Heart left ventricle (tissue), 11 donors: ENCODE measurements around the gene GAGE2A. TPM values are rescaled to one million over a fixed set of nuclear protein-coding genes. Genes with fewer than 3 reads are reported as not detected.

ENCODE experiments used
- polyA plus RNA-seq, 2 donors: library from polyadenylated mRNA; stranded (reverse); fragments of 200-250 nt; gene quantifications; one replicate each; pipeline ENCODE4 v1.2.3, GENCODE V29; 2013
- total RNA-seq, 9 donors: library from RNA; depleted of rRNA in 2 of 9; stranded (reverse); fragments of >200 nt in 2 of 9; fragmentation: NEBNext Ultra II Directional in 3 of 9; extraction: Animal tissue kit (Norgen Biotek cat#: 25700) in 3 of 9; gene quantifications; one replicate each; pipeline versions ENCODE4 v1.1.0 to v1.2.4, GENCODE V29; 2016 to 2023
- donor health status: ischemic (EF 13 %, LVEDD 7.1; RV severe dilation, severe dysfunction).
- donor health status: healthy with polysubstance abuse.
- donor health status: DM: no; HTN: yes; CAD: no.
- donor health status: DM: no; HTN: no; CAD: no.
- donor health status: ischemic (EF 25% LVEDD 5.7; RV mildly dilated, moderate dysfunction).
- donor health status: healthy.
- donor health status: DM: yes; HTN: yes; CAD: no.
- donor health status: PGD.
- donor health status: nonischemic (EF 23%, LVEDD 6.1; RV moderate dilation, normal function).

GAGE2A gene
- total and polyA plus RNA-seq, 11 donors = not detected

Other genes with a start within 250 kb of the GAGE2A start
- gene GAGE12C, start 57.3 kb upstream of the GAGE2A start, total RNA-seq = not detected
- not detected for gene GAGE12C, start 57.3 kb upstream of the GAGE2A start, polyA plus RNA-seq
- gene GAGE12D, start 47.8 kb upstream of the GAGE2A start, total RNA-seq = not detected
- not detected for gene GAGE12D, start 47.8 kb upstream of the GAGE2A start, polyA plus RNA-seq
- gene GAGE12E, start 38.2 kb upstream of the GAGE2A start, total RNA-seq = not detected
- not detected for gene GAGE12E, start 38.2 kb upstream of the GAGE2A start, polyA plus RNA-seq
- not detected for gene GAGE12F, start 28.7 kb upstream of the GAGE2A start, total RNA-seq
- not detected for gene GAGE12F, start 28.7 kb upstream of the GAGE2A start, polyA plus RNA-seq
- gene GAGE12G, start 19.1 kb upstream of the GAGE2A start, total RNA-seq = not detected
- not detected for gene GAGE12G, start 19.1 kb upstream of the GAGE2A start, polyA plus RNA-seq
- not detected for gene GAGE12H, start 9.5 kb upstream of the GAGE2A start, total RNA-seq
- not detected for gene GAGE12H, start 9.5 kb upstream of the GAGE2A start, polyA plus RNA-seq
- gene GAGE1, start 9.5 kb downstream of the GAGE2A start, total RNA-seq = not detected
- gene GAGE1, start 9.5 kb downstream of the GAGE2A start, polyA plus RNA-seq = not detected
- gene PAGE1, start 106.5 kb downstream of the GAGE2A start, total RNA-seq = not detected
- gene PAGE1, start 106.5 kb downstream of the GAGE2A start, polyA plus RNA-seq = not detected
- not detected for gene PAGE4, start 239.8 kb downstream of the GAGE2A start, total RNA-seq
- gene PAGE4, start 239.8 kb downstream of the GAGE2A start, polyA plus RNA-seq = not detected